HG02588 (cell line): ENCODE results near the gene HSPA5.
"Not testable (repeated sequence)": the region's sequence is repeated elsewhere in the genome, so short reads cannot be mapped to it uniquely, and the experiment has no call there.

Experiments
- ATAC-seq: cut with Tn5 transposase; IDR thresholded peaks from one replicate; pipeline ENCODE4 v1.9.1; 2021; ENCODE audit warnings: mild to moderate bottlenecking, moderate library complexity; ENCODE audit not compliant: unreplicated experiment

HSPA5 gene

GRCh38 chr9:125243792-125244260, 2.7 kb upstream of the HSPA5 start:
- ATAC-seq, result no peak

- ATAC-seq, result no peak
Measured at GRCh38 chr9:125241863-125242739, 958 bp upstream of the HSPA5 start.

DNA sequence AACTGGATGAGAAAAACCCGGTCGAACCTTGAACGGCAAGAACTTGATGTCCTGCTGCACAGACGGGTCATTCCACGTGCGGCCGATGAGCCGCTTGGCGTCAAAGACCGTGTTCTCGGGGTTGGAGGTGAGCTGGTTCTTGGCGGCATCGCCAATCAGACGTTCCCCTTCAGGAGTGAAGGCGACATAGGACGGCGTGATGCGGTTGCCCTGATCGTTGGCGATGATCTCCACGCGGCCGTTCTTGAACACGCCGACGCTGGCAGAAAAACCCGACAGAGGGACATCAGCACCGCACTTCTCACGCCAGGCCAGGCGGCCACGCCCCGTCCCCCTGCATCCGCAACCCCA, 519 bp downstream of the HSPA5 start:
- peak; percentile 6 for ATAC-seq

DNA sequence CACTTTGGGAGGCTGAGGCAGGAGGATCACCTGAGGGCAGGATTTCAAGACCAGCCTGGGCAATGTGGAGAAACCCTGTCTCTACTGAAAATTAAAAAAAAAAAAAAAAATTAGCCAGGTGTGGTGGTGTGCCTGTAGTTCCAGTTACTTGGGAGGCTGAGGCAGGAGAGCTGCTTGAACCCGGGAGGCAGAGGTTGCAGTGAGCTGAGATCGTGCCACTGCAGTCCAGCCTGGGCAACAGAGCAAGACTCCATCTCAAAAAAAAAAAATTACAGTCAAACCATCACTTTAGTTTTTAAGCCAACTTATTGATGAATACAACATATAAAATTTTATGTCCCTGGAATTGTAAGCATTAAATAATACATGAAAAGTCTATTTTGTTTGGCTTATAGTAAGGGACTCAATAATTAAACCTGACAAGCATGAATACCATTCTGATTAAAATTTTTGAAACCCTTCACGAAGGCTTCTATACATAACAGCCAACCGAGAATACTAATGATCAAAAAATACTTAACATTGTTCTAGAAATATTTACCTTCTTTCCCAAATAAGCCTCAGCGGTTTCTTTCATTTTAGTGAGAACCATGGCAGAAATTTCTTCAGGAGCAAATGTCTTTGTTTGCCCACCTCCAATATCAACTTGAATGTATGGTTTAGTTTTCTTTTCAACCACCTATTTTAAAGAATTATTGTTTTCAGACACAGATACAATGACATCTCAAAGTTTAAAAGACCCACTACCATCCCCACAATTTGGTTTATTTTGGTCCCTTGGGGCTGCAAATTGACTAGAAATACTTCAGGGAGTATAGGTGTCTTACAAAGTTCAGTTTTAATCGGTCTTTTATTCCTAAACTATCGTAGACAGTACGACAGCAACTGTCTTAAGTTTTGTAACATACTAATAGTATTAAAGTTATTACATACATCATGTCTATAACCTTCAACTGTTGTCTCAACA, 1.2 kb downstream of the HSPA5 start:
- no peak for ATAC-seq

GRCh38 chr9:125238915-125239446, 2.2 kb downstream of the HSPA5 start:
- ATAC-seq, result no peak

DNA sequence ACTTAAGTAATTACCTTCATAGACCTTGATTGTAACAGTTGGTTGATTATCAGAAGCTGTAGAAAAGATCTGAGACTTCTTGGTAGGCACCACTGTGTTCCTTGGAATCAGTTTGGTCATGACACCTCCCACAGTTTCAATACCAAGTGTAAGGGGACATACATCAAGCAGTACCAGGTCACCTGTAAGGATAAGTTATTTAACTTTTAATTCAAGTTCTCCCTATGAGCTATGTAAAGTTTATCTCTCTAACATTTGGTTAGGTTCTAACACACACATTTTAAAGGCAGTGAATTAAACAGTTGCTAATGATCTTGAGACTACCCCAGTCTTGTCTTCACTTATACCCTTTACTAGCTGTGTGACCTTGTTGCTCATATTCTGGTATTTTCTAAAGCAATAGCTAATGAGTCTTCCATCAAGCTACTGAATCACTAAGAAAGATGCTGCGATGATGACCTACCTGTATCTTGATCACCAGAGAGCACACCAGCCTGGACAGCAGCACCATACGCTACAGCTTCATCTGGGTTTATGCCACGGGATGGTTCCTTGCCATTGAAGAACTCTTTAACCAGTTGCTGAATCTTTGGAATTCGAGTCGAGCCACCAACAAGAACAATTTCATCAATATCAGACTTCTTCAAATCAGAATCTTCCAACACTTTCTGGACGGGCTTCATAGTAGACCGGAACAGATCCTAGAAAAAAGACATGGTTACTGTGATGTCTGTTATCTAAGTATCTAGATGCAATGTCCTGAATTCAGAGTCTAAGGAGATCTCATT, 2.8 kb downstream of the HSPA5 start:
- ATAC-seq, result no peak

GRCh38 chr9:125236520-125237159, 4.5 kb downstream of the HSPA5 start:
- ATAC-seq, result not testable (repeated sequence)

DNA sequence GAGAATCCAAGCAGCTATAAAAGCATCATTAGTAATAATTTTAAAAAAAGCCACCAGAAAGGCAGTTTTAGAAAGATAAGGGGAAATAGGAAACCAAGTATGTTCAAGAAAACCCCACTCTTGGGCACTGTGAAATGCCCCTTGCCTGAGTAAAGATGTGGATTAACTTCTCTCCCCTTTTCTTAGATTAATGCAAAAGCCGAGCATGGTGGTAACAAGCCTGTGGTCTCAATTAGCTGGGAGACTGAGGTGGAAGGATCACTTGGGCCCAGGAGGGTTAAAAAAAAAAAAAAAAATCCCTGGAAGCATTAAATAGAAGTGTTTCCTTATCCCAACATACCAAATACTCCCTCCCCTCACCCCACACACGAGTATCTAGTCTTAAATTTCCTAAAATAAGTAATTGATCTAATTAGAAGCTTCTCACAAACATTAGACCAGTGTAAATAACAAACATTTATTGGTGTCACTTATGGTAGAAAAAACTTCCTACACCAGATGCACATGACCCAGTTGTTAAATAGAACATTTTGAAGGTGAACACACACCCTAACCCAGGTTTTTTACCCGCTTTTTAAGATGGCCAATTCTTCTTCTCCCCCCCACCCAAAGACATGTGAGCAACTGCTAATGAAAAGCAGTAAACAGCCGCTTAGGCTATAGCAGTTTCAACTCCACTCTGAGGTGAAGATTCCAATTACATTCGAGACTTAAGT, 5.2 kb downstream of the HSPA5 start:
- no peak for ATAC-seq

DNA sequence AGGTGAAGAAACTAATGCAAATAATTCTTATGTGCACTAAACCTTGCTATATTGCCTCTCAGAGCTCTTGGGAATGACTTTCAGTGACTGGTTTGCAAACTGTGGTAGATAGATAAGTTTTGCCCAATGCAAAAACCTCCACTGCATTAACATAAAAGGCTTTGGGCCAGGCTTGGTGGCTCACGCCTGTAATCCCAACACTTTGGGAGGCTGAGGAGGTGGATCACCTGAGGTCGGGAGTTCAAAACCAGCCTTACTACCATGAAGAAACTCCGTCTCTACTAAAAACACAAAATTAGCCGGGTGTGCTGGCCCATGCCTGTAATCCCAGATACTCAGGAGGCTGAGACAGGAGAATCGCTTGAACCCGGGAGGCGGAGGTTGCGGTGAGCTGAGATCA, 7.0 kb downstream of the HSPA5 start:
- ATAC-seq, result not testable (repeated sequence)

DNA sequence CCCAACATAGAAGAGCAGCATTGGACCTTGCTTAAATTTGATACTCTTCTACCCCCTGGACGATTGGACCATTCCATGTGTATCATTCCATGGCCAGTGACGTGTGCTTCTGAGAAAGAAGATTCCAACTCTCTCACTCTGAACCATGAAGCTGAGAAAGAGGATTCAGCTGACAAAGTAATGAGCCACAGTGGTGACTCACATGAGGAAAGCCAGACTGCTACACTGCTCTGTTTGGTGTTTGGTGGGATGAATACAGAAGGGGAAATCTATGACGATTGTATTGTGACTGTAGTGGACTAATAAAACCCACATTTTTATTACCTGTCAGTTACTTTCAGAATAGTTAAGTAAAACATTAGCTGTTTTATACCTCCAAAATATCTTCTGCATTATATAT, 7.5 kb downstream of the HSPA5 start:
- no peak for ATAC-seq

DNA sequence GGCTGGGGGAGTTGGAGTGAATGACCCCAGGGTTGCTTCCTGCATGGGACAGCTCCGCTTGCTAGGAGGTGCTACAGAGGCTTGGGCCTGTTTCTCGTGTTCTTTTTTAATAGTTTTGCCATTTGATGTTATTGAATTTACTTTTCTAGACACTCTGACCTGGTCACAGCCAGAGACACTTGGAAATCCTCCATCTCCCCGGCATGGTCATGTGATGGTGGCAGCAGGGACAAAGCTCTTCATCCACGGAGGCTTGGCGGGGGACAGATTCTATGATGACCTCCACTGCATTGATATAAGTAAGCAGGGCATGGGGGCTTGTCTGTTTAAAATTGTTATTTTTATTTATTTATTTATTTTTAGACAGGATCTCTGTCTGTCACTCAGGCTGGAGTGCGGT, 13.4 kb downstream of the HSPA5 start:
- ATAC-seq, result no peak

GRCh38 chr9:125224858-125225257, 16.3 kb downstream of the HSPA5 start:
- not testable (repeated sequence) for ATAC-seq

GRCh38 chr9:125218621-125219020, 22.5 kb downstream of the HSPA5 start:
- no peak for ATAC-seq

DNA sequence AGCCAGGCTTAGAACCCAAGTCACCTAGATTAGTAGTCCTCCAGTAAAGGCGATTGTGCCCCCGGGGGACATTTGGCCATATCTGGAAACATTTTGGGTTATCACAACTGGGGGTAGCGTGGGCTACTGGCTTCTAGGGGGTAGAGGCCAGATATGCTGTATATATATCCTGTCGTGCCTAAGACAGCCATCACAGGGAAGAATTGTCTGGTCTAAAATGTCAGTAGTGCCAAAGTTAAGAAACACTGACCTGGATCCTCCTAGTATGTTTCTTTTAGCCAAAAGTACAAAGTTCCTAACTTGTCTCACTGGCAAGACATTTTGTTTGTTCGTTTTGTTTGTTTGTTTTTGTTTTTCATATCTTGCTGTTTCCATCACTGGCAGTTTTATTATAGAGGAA, 27.0 kb downstream of the HSPA5 start:
- ATAC-seq, result no peak

- ATAC-seq, result no peak
Measured at GRCh38 chr9:125204477-125204876, 36.7 kb downstream of the HSPA5 start.

DNA sequence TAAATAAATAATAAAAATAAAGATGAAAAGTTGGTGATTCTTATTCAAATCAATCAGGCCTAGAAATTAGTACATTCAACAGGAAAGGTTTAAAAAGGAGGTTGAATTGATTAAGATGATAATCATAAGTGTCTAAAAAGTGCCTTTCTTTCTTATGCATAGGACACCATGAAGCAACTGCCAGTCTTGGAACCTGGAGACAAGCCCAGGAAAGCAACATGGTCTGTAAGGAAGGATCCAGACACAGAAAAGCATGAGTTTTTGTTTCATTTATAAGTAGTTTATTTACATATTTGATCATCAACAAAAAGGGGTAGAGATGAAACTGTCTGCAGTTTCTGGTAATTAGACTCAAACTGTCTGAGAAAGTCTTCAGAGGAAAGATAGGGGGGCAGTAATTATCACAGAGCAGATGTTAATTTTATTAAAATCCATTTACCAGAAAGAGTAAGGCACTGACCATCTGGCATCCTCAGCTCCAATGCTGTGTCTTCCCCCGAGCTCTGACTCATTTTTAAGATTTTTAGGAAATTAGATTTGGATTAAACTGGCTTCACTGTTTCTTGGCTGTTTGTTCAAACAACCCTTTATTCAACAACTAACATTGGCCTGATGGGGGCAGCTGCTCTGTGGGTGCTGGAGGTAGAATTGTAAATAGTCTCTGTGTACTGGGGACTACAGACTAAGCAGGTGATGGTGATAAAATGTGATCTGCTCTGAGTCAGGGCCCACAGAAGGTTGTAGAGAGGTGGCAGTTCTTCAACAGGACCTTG, 38.1 kb downstream of the HSPA5 start:
- no peak for ATAC-seq

DNA sequence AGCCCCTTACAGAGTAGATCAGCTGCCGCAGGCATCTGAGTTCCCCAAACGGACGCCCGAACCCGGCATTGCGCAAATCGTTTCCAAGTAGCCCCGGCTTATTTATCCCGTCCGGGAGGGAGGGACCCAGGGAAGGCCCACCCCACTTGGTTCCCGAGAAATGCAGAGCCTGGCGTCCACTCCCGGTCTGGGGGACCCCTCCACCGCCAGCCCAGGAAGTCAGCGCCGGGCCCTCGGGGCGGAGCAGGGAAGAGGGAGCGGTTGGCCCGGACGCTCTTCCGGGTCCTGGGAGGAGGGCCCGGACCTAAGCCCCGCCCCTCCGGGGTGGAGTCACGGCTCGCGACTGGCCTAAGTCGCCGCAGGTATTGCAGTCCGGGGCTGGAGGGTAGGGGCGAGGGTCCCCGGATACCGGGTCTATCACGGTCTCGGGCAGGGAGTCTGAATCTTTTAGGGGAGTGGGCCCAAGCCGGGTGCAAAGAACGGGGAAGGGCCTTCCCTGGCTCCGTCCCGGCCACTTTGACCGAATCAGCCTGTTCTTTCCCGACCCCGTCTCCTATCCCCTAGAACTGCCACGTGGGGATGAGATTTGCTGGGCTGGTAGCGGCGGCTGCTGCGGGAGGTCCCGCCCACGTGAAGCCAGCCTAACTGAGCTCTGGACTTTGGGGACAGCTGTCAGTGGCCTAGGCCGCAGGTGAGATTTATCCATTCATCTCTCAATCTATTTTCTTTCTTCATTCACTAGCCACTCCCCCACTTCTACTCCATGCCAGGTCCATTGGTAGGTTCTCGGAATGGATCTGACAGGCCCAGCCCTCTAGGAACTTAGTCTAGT, 40.7 kb downstream of the HSPA5 start, which contains the start of gene RABEPK:
TSS of gene RABEPK (plus strand) at position 327 of the 832 bp plus-strand sequence. CDS start 2,472 bp downstream, outside the sequence.
- peak; percentile 97 for ATAC-seq

DNA sequence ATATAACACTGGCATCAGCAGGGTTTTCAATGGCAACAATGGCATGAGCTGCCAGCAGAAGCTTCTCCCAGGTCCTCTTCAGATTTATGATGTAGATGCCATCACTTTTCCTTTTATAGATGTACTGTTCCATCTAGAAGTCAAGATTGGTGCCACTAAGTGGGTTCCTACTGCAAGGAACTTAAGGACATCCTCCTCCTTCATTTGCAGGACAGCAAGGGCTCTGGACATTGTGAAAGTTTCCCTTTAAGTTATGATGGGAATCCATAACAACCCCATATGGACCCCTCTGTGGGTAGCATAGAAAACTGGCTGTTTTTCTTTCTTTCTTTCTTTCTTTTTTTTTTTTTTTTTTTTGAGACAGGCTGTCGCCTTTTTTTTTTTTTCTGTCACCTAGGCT, 45.6 kb downstream of the HSPA5 start:
- ATAC-seq, result not testable (repeated sequence)
